HL-60/S4 (cell line): ENCODE measurements around the gene EWSR1.

Experiments used
- in situ Hi-C: fragments of 300-500 bp; cut with MboI; formaldehyde crosslinking; loops from 2 replicates; pipeline ENCODE4 v1.14.3; 2022; ENCODE audit warnings: low sequenced_read_pairs

EWSR1 gene

DNA sequence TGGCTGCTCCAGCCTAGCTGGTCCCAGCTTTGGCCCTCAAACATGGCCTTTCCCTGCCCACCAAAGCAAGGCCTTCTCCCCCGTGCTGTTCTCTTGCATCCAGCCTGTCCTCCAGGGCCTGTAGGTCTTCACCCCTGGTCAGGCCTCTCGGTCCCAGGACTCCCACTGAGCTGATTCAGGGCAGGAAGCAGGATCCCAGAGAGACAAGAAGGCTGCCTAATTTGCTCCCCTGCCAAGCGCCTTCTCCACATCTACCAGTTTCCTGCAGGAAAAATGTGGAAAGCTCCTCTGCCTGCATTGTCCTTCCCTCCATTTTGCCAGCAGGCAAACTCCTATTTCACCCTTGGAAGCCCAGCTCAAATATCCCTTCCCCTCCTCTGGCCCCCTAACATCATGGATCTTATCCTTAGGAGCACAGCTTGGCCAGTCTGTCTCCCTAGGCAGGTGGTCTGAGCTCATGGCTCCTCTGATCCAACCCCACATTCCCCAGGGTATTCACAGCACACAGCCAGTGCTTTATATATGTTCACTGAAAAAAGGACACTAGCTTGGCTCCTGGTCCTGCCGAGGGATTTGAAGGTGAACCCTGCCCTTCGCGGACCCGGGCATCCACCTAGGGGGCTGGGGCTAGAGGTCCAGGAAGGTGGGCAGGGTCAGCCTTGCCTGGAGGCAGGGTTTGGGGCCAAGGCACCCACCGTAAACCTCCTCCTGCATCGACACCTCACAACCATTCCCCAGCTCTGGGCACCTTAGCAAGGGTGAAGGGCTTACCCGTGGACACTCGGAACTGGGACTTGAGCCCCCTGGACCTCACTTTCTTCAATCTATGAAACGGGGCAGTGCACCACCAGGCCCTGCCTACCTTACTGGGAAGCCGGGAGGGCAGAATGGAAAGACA lies 1.3 kb upstream of the EWSR1 start:
- in situ Hi-C loops, result no loop called here

DNA sequence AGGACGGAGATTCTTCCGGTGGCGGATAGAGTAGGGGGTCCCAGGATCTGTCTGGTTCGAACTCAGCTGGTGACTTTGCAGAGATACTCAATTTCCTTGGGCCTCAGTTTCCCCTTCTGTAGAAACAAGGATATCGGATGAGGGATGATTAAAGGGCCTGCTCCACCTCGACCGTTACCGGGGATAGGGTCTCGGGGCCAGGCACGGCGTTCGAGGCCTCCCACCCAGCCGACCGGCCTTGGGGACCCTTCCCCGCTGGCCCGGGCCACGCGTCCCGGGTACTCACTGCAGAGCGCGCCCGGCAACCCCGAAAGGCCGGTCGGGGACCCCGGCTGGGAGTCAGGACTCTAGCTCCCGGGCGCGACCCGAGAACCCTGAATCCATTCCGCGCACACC lies 608 bp upstream of the EWSR1 start:
- in situ Hi-C loops, result no loop called here

DNA sequence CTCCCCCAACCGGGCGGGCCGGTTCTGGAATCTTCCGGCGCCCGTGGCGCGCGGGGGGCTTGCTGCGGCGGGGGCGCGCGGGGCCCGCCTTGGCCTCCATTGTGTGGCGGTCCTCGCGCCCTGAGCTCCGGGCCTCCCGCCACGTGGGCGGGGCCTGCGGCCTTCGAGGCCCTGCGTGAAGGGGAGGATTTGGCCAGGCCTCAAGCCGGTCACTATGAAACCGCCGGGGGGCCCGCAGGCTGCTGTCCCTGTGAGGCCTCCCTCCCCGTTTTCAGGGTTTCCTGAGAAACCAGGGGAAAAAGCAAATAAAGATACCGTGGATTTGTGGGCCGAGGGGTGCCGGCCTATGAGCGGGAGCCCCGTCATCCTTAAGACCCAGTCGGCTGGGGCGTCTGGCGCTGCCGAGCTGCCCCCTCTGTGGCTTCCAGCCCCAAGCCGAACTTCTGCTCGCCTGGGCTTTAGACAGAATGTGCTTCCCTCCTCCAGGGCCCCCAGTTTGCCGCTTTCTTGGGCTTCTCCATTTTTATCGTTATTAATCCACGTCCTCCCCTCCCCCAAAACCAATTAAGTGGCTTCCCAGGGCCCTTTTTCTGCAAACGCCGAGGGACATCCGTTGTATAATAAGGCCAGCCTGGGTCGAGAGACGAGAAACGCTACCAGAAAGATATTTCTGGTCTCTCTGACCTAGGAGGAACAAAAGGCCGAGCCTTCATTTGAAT lies 602 bp downstream of the EWSR1 start:
- in situ Hi-C loops, result no loop called here

GRCh38 chr22:29269230-29269604 lies 1.1 kb downstream of the EWSR1 start:
- in situ Hi-C loops, result no loop called here

DNA sequence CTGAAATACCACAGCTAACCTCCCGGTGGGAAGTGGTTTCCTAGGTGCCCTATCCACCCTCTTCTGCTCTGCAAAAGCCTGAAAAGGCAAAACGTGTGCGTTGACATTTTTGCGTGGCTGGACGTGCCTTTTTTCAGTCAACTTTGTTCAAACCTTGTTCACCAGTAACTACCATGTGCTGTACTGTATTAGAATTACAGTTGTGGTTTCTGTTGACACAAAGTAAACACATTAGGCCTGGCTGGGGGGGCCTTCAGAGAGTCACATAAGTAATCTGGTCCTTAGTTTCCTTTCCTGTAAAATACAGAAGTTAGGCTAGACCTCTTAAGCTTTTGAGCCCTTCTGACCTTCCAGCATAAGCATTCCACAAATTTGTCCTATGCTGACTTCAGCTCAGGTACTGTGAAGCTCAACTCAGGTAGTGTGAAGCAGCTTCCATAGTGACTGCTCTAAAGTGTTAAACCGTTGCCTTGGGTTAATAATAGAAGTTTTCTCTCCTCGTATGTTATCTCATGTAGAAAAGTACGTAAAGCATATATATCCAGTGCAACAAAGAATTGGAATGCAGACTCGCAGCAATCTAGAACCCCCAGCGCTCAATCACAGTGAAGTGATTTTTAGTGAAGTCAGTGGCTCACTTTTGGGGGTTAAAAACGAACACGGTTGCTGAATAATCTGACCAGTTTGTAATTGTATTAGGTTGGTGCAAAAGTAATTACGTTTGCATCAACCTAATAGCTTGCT lies 1.8 kb downstream of the EWSR1 start:
- in situ Hi-C loops, result no loop called here

DNA sequence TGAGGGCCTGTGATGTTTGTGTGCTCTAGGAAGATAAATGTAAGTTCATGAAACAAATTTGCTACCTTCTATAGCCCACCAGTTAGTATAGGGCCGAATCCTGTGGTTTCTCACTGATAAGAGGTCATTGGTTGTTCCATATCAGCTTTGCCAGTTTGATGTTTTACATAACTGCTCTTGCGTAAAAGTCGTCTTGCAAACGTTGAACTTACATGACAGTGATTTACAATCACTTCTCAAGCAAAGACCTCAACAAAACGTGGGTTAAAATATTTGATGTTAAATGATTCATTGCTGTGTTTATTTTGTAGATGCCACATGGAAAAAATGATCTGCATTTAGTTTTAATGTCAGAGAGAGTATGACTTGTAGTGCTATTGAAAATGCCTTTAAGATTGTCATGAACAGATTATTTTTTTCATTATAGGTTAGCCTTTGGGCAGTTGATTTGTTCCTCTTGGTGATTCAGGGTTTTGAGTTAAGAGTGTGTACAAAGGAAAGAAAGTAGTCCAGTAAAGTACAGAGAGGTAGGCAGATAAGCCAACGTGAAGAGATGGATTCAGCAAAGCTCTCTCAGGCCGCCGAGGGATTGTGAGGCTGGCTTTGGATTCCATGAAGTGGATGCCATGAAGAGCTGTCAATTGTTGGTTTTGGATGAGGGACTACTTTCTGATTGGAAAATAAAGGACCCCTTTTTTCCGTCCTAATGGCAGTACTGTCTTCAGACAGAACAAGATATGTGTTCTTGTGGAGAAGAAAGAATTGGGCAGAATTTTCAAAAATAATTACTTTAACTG lies 2.6 kb downstream of the EWSR1 start:
- in situ Hi-C loops, result no loop called here

- in situ Hi-C loops, result no loop called here
Measured at GRCh38 chr22:29272624-29273023, 4.6 kb downstream of the EWSR1 start.

GRCh38 chr22:29275167-29275566 lies 7.1 kb downstream of the EWSR1 start:
- in situ Hi-C loops, result no loop called here

- in situ Hi-C loops, result no loop called here
Measured at GRCh38 chr22:29275819-29276565, 7.9 kb downstream of the EWSR1 start.

GRCh38 chr22:29277927-29278326 lies 9.9 kb downstream of the EWSR1 start:
- in situ Hi-C loops, result no loop called here

DNA sequence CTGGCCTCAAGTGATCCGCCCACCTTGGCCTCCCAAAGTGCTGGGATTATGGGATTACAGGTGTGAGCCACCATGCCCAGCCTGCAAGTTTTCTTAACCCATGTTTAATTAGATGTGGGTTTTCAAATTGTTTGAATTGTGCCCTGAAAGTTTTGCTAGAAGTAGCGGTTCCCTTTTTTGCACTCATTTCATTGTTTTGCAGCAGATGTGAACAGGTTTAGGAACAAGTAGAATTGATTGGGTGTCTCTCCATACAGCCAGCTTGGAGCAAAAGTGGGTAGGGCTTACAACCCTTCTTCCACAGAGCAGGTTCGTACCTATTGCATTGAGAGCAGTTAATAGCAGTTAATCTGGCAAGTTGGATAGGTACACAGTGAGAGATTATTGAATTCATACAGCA lies 16.1 kb downstream of the EWSR1 start:
- in situ Hi-C loops, result no loop called here

DNA sequence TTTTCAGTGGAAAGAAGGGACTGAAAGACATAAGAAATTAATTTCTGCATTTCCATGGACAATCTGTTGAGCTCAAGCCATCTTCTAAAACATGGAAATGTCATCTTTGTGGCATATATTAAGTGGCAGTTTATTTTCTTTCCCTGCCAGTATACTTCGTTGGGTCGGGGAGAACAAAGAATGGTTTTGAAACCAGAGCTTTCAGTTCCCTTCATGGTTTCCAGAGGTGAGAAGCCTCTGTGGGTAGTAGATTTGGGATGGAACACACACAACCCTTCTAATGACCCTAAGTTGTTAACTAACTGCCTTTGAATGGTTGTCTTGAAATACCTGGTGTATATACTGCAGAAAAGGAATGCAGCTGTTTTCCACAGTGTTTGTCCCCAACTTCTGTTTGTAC lies 20.8 kb downstream of the EWSR1 start:
- in situ Hi-C loops, result no loop called here

DNA sequence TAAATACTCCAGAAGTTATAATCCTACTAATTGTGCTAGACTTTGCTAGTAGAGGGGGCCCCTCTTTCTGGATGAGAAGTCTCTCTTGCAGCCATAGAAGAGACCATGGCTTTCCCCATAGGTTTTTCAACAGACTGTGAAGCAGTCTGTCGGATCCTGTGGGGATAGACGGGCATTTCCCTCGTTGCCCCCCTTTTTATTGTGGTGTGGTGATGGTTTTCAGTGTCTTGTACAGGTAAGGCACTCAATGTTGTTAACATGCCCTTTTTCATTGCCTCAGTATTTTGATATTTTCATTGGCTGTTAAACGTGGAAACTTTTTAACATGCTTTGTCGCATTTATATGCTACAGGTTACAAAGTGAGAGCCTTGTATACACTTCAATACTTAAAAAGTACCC lies 22.0 kb downstream of the EWSR1 start:
- in situ Hi-C loops, result no loop called here

- in situ Hi-C loops, result no loop called here
Measured at GRCh38 chr22:29291215-29291614, 23.1 kb downstream of the EWSR1 start.

DNA sequence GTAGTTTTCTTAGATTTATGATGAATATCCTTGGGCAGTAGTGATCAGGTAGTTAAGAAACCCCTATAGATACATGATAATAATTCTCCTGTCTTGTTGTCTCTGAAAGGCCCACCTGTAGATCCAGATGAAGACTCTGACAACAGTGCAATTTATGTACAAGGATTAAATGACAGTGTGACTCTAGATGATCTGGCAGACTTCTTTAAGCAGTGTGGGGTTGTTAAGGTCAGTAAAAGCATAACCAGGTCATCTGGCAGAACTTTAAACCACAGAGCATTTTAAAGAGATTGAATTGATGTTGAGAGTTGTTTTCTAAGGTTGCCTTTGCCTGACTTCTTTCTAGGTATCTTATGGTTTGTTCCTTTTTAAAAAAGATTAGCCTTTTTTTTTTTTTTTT lies 24.3 kb downstream of the EWSR1 start:
- in situ Hi-C loops, result no loop called here

DNA sequence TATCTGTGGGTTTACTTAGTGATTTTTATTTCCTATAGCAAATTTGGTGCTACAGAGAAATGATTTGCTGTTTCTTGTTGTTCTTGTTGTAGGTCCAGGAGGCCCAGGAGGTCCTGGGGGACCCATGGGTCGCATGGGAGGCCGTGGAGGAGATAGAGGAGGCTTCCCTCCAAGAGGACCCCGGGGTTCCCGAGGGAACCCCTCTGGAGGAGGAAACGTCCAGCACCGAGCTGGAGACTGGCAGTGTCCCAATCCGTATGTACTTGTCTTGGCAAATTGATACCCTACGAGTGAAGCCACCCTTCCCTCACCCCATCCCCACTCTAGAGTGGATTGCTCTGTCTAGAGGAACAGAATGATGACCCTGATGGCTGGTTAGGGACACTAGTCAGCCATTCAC lies 30.6 kb downstream of the EWSR1 start:
- in situ Hi-C loops, result no loop called here

GRCh38 chr22:29299136-29299900 lies 31.2 kb downstream of the EWSR1 start:
- in situ Hi-C loops, result no loop called here

- in situ Hi-C loops, result no loop called here
Measured at GRCh38 chr22:29300467-29300806, 32.4 kb downstream of the EWSR1 start.

DNA sequence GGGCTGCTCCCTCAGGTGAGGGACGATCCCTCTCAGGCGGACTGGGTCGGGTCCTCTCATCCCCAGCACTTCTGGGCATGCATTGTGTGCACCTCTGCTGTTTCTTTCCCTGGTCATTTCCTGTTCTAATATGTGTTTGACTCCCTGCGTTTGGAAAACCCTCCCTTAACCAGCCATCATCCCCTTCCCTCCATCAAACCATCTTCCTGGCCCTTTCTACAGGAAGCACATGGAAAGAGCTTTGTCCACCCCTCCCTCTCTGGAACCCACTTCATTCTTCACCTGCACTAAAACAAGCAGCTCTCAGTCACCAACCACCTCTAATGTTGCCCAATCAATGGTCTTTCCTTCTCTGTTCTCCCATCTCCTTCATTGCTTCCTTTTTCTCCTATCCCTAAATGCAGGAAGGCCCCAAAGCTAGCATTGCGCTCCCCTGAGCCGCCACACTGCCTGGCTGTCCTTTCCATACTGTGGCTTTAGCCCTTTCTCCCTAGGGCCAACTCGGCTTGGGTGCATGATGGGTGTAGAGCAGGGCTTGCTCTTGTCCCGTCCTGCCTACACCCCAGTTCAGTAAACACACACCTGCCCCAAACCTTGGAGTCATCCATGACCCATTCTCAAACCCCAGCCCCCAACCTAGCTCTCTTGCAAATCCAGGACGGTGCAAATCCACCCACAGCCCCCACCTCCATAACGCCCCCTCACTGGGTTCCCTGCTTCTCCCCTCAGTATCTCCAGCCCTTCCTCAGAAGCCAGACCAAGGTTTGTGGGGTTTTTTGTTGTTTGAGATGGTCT lies 32.9 kb downstream of the EWSR1 start:
- in situ Hi-C loops, result no loop called here
